AG04449 (cell line): Measurements from ENCODE around the gene RNASE7.

Source experiments
- CTCF ChIA-PET: fragments of 350-600 bp; formaldehyde crosslinking; extraction: SDS; loops from one replicate; lab custom pipeline; 2021; ENCODE audit warnings: antibody characterized with exemption; lab: Yijun Ruan, JAX
- POLR2A ChIA-PET: fragments of 400-600, 350-600 bp; formaldehyde crosslinking; extraction: SDS; loops from one replicate; lab custom pipeline; 2020; ENCODE audit warnings: antibody characterized with exemption, inconsistent platforms; lab: Yijun Ruan, JAX
- DNase-seq: peaks from one replicate; pipeline ENCODE4 v3.0.0-alpha.2; 2010; ENCODE audit warnings: low read depth, low spot score
- H3K4me3 ChIP-seq: 2 replicates; pipeline ENCODE4 v1.5.1; 2011; ENCODE audit warnings: low read depth, mild to moderate bottlenecking, control low read depth, low read length
- CTCF ChIP-seq: IDR thresholded peaks from one replicate; pipeline ENCODE4 v1.5.1; 2011; ENCODE audit warnings: mild to moderate bottlenecking, moderate library complexity, low read length, control low read depth, inconsistent platforms; ENCODE audit not compliant: insufficient read depth; ENCODE audit errors: missing control alignments

Gene RNASE7

DNA sequence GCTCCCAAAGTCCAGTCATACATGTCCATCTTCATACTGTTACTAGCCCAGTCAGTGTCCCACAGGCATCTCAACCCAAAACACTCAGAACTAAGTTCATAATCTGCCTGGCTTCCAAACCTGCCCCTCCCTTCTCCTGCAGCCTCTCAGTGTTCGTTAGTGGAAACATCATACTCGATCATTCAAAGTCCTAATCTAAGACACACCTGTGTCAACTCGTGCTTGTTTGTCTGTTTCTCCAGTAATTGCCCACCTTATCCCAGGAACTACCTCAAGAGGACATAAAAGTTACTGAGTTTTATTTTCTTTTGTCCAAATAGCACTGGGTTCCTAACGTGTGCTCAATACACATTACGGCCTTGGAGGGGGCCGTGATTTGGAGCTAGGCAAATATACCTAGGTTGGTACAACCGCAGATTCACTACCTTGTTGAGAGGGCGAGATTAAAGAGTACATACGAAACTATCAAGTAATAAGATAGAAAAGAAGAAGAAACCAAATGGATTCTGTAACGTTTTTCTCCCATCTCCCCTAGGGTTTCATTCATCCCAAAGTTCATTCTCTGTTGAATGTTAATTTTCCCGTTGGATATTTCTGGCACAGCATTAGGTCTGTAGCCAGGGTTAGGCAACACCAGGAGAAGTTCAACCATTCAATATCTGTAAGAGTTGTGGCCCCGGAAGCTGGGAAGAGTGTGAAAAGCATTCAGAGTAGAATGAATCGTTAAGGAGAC, 18.6 kb downstream of the RNASE7 start:
- no peak for DNase-seq
- no peak overlapping the region for H3K4me3 ChIP-seq
- TF ChIP-seq CTCF = no peak
- ChIA-PET CTCF (interaction anchor here (0.9 to 9.6 kb wide), 10 partner anchors 8 to 56 kb away, joined by 3 to 137 read pairs (median 11); partner anchors contain the start of gene ARHGEF40), POLR2A (interaction anchor here (1.9 kb wide), 1 partner anchor 11 kb away, joined by 8 read pairs; no protein-coding TSS in a partner anchor)

- no peak overlapping the region for H3K4me3 ChIP-seq
- no peak for DNase-seq
- ChIA-PET CTCF (interaction anchor here (0.9 to 9.6 kb wide), 14 partner anchors 7 to 90 kb away, joined by 3 to 137 read pairs (median 6); partner anchors contain the start of gene ARHGEF40), POLR2A (interaction anchor here (1.9 kb wide), 1 partner anchor 10 kb away, joined by 8 read pairs; no protein-coding TSS in a partner anchor)
- TF ChIP-seq CTCF = no peak
These were observed 19.1 kb downstream of the RNASE7 start for GRCh38 chr14:21061347-21061668.

DNA sequence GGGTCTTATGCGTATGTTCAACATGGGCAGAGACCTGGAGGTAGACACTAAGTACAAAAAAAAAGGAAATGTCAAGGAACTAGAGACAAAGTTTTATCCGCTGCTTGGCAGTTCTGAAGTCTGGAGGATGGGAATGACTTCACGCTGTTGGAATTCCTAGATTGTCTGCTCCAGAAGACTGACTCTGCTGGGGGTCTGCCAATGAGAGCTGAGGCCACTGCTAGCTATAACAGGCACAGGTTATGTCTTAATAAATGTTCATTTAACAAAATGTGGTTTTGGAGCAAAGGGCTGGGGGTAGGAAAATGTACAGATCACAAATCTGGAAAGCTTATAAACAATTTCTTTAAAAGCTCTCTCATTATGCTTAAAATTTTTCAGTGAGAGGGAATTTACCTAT, 21.3 kb downstream of the RNASE7 start:
- no peak overlapping the region for H3K4me3 ChIP-seq
- DNase-seq = no peak
- POLR2A ChIA-PET = interaction anchor here (0.7 kb wide), 2 partner anchors 8 to 15 kb away, joined by 3 to 4 read pairs; no protein-coding TSS in a partner anchor
- CTCF ChIA-PET = interaction anchor here (0.6 to 9.6 kb wide), 14 partner anchors 11 to 751 kb away, joined by 3 to 137 read pairs (median 5); no protein-coding TSS in a partner anchor
- no peak for TF ChIP-seq CTCF

DNA sequence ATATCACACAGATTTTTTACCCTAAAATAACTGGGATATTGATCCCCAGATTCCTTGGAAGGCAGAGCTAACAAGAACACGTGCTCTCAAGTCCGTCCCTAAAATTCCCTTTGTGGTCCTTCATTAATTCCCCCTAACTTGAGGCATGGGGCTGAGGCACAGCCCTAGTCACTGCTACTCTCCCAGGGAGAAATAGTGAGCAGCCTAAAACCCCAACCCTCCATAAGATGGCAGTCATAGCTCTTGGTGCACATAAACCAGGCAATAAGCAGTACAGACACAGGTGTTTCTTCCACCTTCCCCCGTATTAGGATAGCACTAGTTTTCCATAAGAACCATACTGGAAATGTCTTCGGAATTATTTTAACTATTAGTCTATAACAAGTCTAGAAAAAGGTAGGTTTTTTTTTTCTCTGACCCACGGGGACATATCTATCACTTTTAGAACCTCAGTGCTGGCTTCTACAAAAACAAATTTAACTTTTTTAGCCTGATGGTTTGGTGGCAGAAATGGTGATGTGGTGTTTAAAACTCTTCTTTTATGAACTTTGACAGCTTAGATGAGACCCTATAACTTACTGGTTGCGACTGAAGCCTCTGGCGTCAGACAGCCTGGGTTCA, 24.8 kb downstream of the RNASE7 start:
- no peak overlapping the region for H3K4me3 ChIP-seq
- no peak for DNase-seq
- ChIA-PET CTCF (interaction anchor here (0.6 to 9.6 kb wide), 15 partner anchors 8 to 271 kb away, joined by 3 to 300 read pairs (median 7); partner anchors contain the start of gene TMEM253), POLR2A (no interaction called here)
- no peak for TF ChIP-seq CTCF

GRCh38 chr14:21068521-21069387, 26.6 kb downstream of the RNASE7 start:
- POLR2A ChIA-PET = interaction anchor here (0.9 kb wide), 2 partner anchors 26 to 36 kb away, joined by 3 to 5 read pairs; no protein-coding TSS in a partner anchor
- no peak for DNase-seq
- TF ChIP-seq CTCF = peak; percentile 62
- CTCF ChIA-PET = interaction anchor here (0.7 to 9.6 kb wide), 26 partner anchors 8 to 72 kb away, joined by 3 to 300 read pairs (median 4); partner anchors contain the start of genes TMEM253, TPPP2 and ZNF219
- peak overlapping the region; percentile 81 for H3K4me3 ChIP-seq
